Small intestine (tissue), 7 donors: ENCODE results near the gene SLAMF8. TPM values are rescaled to one million over a fixed set of nuclear protein-coding genes. Genes with fewer than 3 reads are reported as not detected.

Experiments
- DNase-seq, 2 donors: peaks; one replicate each; pipeline versions ENCODE4 v3.0.0 to v3.0.0-alpha.2; 2013
- FAIRE-seq: peaks from 2 replicates; lab custom pipeline; 2012; peaks lifted over from hg19 to GRCh38; lab: Jason Lieb, UNC
- H3K27ac ChIP-seq, 3 donors: one replicate each; pipeline ENCODE4 v1.5.1; 2013; ENCODE audit warnings: low read length in 2 of 3, mild to moderate bottlenecking in 2 of 3, control low read depth in 1 of 3, inconsistent platforms in 1 of 3, low read depth in 1 of 3, moderate library complexity in 1 of 3
- H3K27me3 ChIP-seq, 3 donors: one replicate each; pipeline ENCODE4 v1.6.1; 2013; ENCODE audit warnings: low read length in 3 of 3, inconsistent platforms in 1 of 3; ENCODE audit not compliant: control insufficient read depth in 3 of 3, insufficient read depth in 3 of 3
- H3K36me3 ChIP-seq, 3 donors: one replicate each; pipeline ENCODE4 v1.6.1; 2013; ENCODE audit warnings: low read length in 3 of 3, inconsistent platforms in 1 of 3, low read depth in 1 of 3, mild to moderate bottlenecking in 1 of 3, moderate library complexity in 1 of 3; ENCODE audit not compliant: control insufficient read depth in 3 of 3, insufficient read depth in 2 of 3
- H3K4me1 ChIP-seq, 3 donors: one replicate each; pipeline ENCODE4 v1.6.1; 2013; ENCODE audit warnings: low read length in 2 of 3, inconsistent platforms in 1 of 3, low read depth in 1 of 3, mild to moderate bottlenecking in 1 of 3, moderate library complexity in 1 of 3; ENCODE audit not compliant: control insufficient read depth in 3 of 3, insufficient read depth in 2 of 3
- H3K4me3 ChIP-seq, 3 donors: one replicate each; pipeline ENCODE4 v1.5.1; 2013; ENCODE audit warnings: low read length in 3 of 3, control low read depth in 1 of 3, inconsistent platforms in 1 of 3, low read depth in 1 of 3, mild to moderate bottlenecking in 1 of 3, moderate library complexity in 1 of 3
- H3K9me3 ChIP-seq, 2 donors: one replicate each; pipeline ENCODE4 v1.6.1; 2013; ENCODE audit warnings: low read depth in 1 of 2, low read length in 1 of 2; ENCODE audit not compliant: control insufficient read depth in 2 of 2, insufficient read depth in 1 of 2
- WGBS, 3 donors: extraction: QIAGEN DNeasy Blood & Tissue Kit; methylation state at CpG; one replicate each; pipeline ENCODE4 v1.1.7; 2013; 5-methylcytosine and 5-hydroxymethylcytosine counted together
- polyA plus RNA-seq, 4 donors: library from polyadenylated mRNA; stranded (reverse) in 3 of 4; unstranded in 1 of 4; fragments of 200-250 nt in 3 of 4; fragments of 120-200 nt in 1 of 4; gene quantifications; one replicate each; pipeline versions ENCODE4 v1.2.1 to v1.2.3, GENCODE V29; 2013
- donor health status: healthy with polysubstance abuse.
- donor health status: control.
- donor health status: control.
- donor health status: Bipolar disorder and iron deficiency.
- donor health status: healthy.

SLAMF8 gene
- polyA plus RNA-seq, 4 donors: 0.89 to 4.6 (median 4.2) TPM

- no peak for FAIRE-seq
These were observed 47.0 kb downstream of the SLAMF8 start for GRCh38 chr1:159873530-159874143.

GRCh38 chr1:159877695-159878444, 51.2 kb downstream of the SLAMF8 start:
- Histone ChIP-seq H3K27ac (no peak overlapping the region), H3K27me3 (peaks cover 0 to 2% (median 0%) of the 10 kb centered on the region in 3 donors), H3K4me1 (peaks cover 0 to 14% (median 0%) of the 10 kb centered on the region in 3 donors), H3K4me3 (no peak overlapping the region), H3K36me3 (peaks cover 0 to 2% (median 0%) of the 10 kb centered on the region in 3 donors), H3K9me3 (no peaks in the 10 kb centered on the region)
- 93 to 96% (median 95%) methylated on average over 6 of the region's 6 CpGs for WGBS, 3 donors
- FAIRE-seq (no peak), DNase-seq (no peak)

More at GRCh38 chr1:159873530-159874143, 47.0 kb downstream of the SLAMF8 start:
- H3K36me3 ChIP-seq: no peaks in the 10 kb centered on the region
- no peak overlapping the region for H3K4me3 ChIP-seq
- no peak overlapping the region for H3K27ac ChIP-seq
- H3K27me3 ChIP-seq: peaks cover 0 to 8% (median 0%) of the 10 kb centered on the region in 3 donors
- WGBS, 3 donors: 91 to 92% (median 91%) methylated on average over 4 of the region's 4 CpGs
- no peak for DNase-seq
- H3K9me3 ChIP-seq: no peaks in the 10 kb centered on the region
- H3K4me1 ChIP-seq: peaks cover 0 to 1% (median 0%) of the 10 kb centered on the region in 3 donors

- no peak overlapping the region for H3K27ac ChIP-seq
- 82 to 86% (median 83%) methylated on average over 3 of the region's 3 CpGs for WGBS, 3 donors
- H3K27me3 ChIP-seq: no peaks in the 10 kb centered on the region
- DNase-seq: no peak
- peaks cover 0 to 14% (median 0%) of the 10 kb centered on the region in 3 donors for H3K4me1 ChIP-seq
- H3K9me3 ChIP-seq: no peaks in the 10 kb centered on the region
- FAIRE-seq: no peak
- H3K36me3 ChIP-seq: peaks cover 0 to 2% (median 0%) of the 10 kb centered on the region in 3 donors
- no peak overlapping the region for H3K4me3 ChIP-seq
These were observed 52.5 kb downstream of the SLAMF8 start for GRCh38 chr1:159879136-159879535.

- FAIRE-seq (no peak), DNase-seq (no peak)
- Histone ChIP-seq H3K27me3 (no peaks in the 10 kb centered on the region), H3K4me3 (no peak overlapping the region), H3K4me1 (peaks cover 0 to 14% (median 0%) of the 10 kb centered on the region in 3 donors), H3K27ac (no peak overlapping the region), H3K36me3 (peaks cover 0 to 2% (median 0%) of the 10 kb centered on the region in 3 donors), H3K9me3 (no peaks in the 10 kb centered on the region)
- 72 to 76% (median 73%) methylated on average over 4 of the region's 4 CpGs for WGBS, 3 donors
These were observed 53.3 kb downstream of the SLAMF8 start for GRCh38 chr1:159879977-159880376.

GRCh38 chr1:159880430-159880829, 53.8 kb downstream of the SLAMF8 start:
- H3K27ac ChIP-seq: no peak overlapping the region
- no peaks in the 10 kb centered on the region for H3K9me3 ChIP-seq
- FAIRE-seq: no peak
- DNase-seq: no peak
- peaks cover 0 to 2% (median 0%) of the 10 kb centered on the region in 3 donors for H3K36me3 ChIP-seq
- H3K4me1 ChIP-seq: peaks cover 0 to 14% (median 0%) of the 10 kb centered on the region in 3 donors
- H3K27me3 ChIP-seq: no peaks in the 10 kb centered on the region
- H3K4me3 ChIP-seq: no peak overlapping the region
- 87 to 91% (median 88%) methylated on average over 3 of the region's 3 CpGs for WGBS, 3 donors

GRCh38 chr1:159881622-159882526, 55.2 kb downstream of the SLAMF8 start:
- H3K27ac ChIP-seq: peak overlapping the region in 2 of 3 donors; percentile 34 to 37
- peak; percentile 98 to 99 for DNase-seq
- FAIRE-seq: no peak
- no peak overlapping the region for H3K4me3 ChIP-seq
- no peaks in the 10 kb centered on the region for H3K27me3 ChIP-seq
- no peaks in the 10 kb centered on the region for H3K9me3 ChIP-seq
- 29 to 54% (median 46%) methylated on average over 6 of the region's 6 CpGs for WGBS, 3 donors
- H3K4me1 ChIP-seq: peaks cover 0 to 14% (median 0%) of the 10 kb centered on the region in 3 donors
- peaks cover 0 to 2% (median 0%) of the 10 kb centered on the region in 3 donors for H3K36me3 ChIP-seq

- WGBS, 3 donors: 57 to 83% (median 78%) methylated on average over 2 of the region's 2 CpGs
- no peak for FAIRE-seq
- DNase-seq: no peak
- H3K27me3 ChIP-seq: no peaks in the 10 kb centered on the region
- H3K9me3 ChIP-seq: no peaks in the 10 kb centered on the region
- peaks cover 0 to 14% (median 0%) of the 10 kb centered on the region in 3 donors for H3K4me1 ChIP-seq
- peaks cover 0 to 2% (median 0%) of the 10 kb centered on the region in 3 donors for H3K36me3 ChIP-seq
- H3K27ac ChIP-seq: no peak overlapping the region
- H3K4me3 ChIP-seq: no peak overlapping the region
These were observed 55.8 kb downstream of the SLAMF8 start for GRCh38 chr1:159882527-159882862.

- peaks cover 0 to 14% (median 0%) of the 10 kb centered on the region in 3 donors for H3K4me1 ChIP-seq
- H3K4me3 ChIP-seq: no peak overlapping the region
- no peak for DNase-seq
- H3K9me3 ChIP-seq: no peaks in the 10 kb centered on the region
- H3K27ac ChIP-seq: no peak overlapping the region
- peaks cover 0 to 2% (median 0%) of the 10 kb centered on the region in 3 donors for H3K36me3 ChIP-seq
- FAIRE-seq: no peak
- no peaks in the 10 kb centered on the region for H3K27me3 ChIP-seq
- 68 to 88% (median 70%) methylated on average over 4 of the region's 4 CpGs for WGBS, 3 donors
These were observed 56.5 kb downstream of the SLAMF8 start for GRCh38 chr1:159883134-159883533.
